Mesenteric fat pad (tissue), 1 donor: ENCODE data around the gene SLC4A1AP. TPM values are rescaled to one million over a fixed set of nuclear protein-coding genes. Genes with fewer than 3 reads are reported as not detected.

ENCODE experiments used
- DNase-seq: peaks from one replicate; pipeline ENCODE4 v3.0.0-alpha.2; 2020; ENCODE audit warnings: low spot score
- total RNA-seq: library from RNA; stranded (reverse); fragmentation: NEBNext Ultra II Directional; extraction: Animal tissue kit (Norgen Biotek cat#: 25700); gene quantifications from one replicate; pipeline ENCODE4 v1.2.1, GENCODE V29; 2021
- donor health status: DM: yes; HTN: yes; CAD: no.

SLC4A1AP gene
- total RNA-seq, 1 donor from 2014 or later: 18.0 TPM

DNA sequence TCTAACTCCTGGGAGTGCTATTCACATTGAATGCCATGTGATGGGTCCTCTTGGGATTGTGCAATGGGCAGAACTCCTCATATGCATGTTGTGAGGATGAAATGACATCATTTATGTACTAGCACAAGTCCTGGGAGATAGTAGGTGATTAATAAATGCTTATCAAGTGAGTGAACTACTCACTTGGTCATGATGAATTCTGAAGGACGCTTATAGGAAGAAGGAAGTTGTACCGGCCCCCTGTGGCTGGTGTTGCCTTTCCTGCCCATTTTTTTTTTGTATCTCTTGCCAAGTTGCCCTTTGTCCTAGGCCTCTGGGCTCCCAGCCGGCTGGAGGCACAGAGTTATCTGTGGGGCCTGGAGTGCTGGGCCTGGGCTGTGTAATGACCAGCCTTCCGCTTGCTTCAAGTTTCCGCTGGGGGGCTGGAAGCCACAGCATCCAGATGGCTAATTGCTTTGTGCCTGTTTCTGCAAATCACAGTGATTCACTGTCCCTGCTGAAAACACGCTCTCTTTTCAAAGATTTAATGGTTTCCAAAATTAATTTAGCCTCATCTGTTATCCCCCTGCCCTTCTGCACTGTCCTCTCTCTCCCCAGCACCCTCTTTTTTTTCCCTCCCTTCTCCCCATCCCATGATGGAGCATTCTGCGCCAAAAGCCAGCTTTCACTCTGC is 74.1 kb downstream of the SLC4A1AP start:
- DNase-seq: peak; percentile 82

DNA sequence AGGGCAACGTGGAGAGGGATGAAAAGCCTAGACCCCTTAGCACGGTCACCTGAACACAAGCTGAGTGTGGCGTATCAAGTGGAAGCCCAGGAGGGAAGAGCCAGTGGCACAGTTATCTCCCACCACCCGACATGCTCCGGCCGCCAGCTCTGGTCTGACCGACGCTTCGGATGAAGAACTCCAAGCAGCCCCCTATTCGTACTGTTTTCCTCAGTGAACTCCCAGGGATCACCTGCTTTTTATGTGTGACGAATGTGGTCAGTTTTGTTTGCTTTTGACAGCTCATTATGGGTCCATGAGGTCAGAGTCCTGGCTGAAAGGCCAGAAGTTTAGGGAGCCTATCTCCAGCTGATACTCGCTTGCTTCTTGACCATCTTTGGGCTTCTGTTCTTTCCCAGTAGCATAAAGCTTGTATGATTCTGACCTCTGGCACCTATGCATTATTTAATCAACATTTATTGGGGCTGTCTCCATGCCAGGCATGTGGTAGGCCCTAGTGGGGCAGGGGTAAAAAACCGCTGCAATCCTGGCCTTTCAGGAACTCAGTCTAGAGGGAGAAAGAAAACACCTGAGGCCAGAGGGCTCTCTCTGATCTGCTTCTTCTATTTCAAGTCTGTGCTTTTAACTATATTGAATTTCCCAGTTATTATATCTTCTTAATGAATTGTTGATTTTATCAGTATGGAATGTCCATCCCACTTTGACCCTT is 74.8 kb downstream of the SLC4A1AP start:
- peak; percentile 60 for DNase-seq

DNA sequence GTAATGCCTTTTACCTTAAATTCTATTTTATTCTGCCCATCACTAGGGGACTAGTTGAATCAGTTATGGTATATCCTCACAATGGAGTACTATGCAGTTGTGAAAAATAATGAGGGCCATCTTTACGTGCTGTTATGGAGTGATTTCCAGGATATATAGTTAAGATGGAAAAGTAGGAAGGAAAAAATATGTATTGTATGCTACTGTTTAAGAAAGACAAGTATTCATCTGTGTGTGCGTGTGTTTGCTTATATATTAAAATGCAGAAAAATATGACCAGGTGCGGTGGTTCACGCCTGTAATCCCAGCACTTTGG is 75.3 kb downstream of the SLC4A1AP start:
- no peak for DNase-seq

DNA sequence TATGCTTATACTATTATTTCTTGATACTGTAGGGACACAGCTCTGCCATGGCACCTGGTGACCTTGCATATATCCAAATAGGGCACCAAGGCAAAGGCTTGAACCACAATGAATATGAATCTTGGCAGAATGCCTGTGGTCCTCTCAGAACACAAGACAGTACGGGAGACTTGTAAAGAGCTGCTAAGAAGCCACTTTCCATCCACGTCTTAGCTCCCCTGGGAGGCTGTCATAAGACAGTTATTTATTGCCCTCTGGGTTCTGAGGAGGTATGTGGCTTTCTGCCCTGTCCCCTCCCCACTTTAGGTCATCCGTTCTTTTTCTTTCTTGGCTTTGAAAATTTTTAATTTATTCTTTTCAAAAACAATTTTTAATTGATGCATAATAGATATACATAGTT is 78.0 kb downstream of the SLC4A1AP start:
- no peak for DNase-seq

DNA sequence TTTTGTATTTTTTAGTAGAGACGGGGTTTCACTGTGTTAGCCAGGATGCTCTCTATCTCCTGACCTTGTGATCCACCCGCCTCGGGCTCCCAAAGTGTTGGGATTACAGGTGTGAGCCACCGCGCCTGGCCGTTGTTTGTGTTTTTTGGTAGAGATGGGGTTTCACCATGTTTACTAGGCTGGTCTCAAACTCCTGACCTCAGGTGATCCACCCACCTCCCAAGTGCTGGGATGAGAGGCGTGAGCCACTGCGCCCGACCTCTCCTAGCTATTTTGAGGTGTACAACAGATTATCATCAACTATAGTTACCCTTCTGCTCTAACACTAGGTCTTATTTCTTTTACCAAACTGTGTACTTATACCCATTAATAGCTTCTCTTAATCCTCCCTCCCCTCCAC is 78.9 kb downstream of the SLC4A1AP start:
- DNase-seq: peak; percentile 69

Other genes with a start within 250 kb of the SLC4A1AP start
- 92.9 TPM for gene NRBP1, start 235.3 kb upstream of the SLC4A1AP start, total RNA-seq
- 0.48 TPM for gene KRTCAP3, start 221.5 kb upstream of the SLC4A1AP start, total RNA-seq
- gene IFT172, start 174.1 kb upstream of the SLC4A1AP start, total RNA-seq: 21.4 TPM
- 136 TPM for gene FNDC4, start 168.7 kb upstream of the SLC4A1AP start, total RNA-seq
- 4.2 TPM for gene GCKR, start 167.1 kb upstream of the SLC4A1AP start, total RNA-seq
- gene ZNF512, start 80.8 kb upstream of the SLC4A1AP start, total RNA-seq: 16.6 TPM
- 2.2 TPM for gene CCDC121, start 34.9 kb upstream of the SLC4A1AP start, total RNA-seq
- gene GPN1, start 34.8 kb upstream of the SLC4A1AP start, total RNA-seq: 23.1 TPM
- gene SUPT7L, start 275 bp upstream of the SLC4A1AP start, total RNA-seq: 28.1 TPM
- gene MRPL33, start 107.8 kb downstream of the SLC4A1AP start, total RNA-seq: 71.1 TPM
- 6.5 TPM for gene RBKS, start 226.5 kb downstream of the SLC4A1AP start, total RNA-seq
- gene BABAM2, start 226.8 kb downstream of the SLC4A1AP start, total RNA-seq: 36.0 TPM